Gastroesophageal sphincter (tissue), 4 donors: ENCODE measurements around the gene KIAA2012. TPM values are rescaled to one million over a fixed set of nuclear protein-coding genes. Genes with fewer than 3 reads are reported as not detected.

Experiments
- ATAC-seq: fragments of 150-250 bp; one replicate; pipeline ENCODE4 v1.9.1; 2016; ENCODE audit warnings: mild to moderate bottlenecking, moderate library complexity
- H3K27ac ChIP-seq, 4 donors: fragments of 200-600 bp; sonication (generic) in 3 of 4; 1 replicate in 3 of 4; 2 replicates in 1 of 4; pipeline ENCODE4 v1.5.1; 2016 to 2019
- H3K27me3 ChIP-seq: fragments of 200-600 bp; sonication (generic); one replicate; pipeline ENCODE4 v1.5.1; 2019
- H3K36me3 ChIP-seq, 2 donors: fragments of 200-600 bp; sonication (generic); one replicate each; pipeline ENCODE4 v1.5.1; 2019; ENCODE audit warnings: control low read depth in 1 of 2
- H3K4me1 ChIP-seq, 3 donors: fragments of 200-600 bp; sonication (generic); 1 replicate in 2 of 3; 2 replicates in 1 of 3; pipeline ENCODE4 v1.5.1; 2016 to 2019; ENCODE audit warnings: control low read depth in 2 of 3
- H3K4me3 ChIP-seq, 2 donors: fragments of 200-600 bp; sonication (generic); one replicate each; pipeline ENCODE4 v1.5.1; 2019; ENCODE audit warnings: mild to moderate bottlenecking in 1 of 2, moderate library complexity in 1 of 2
- H3K9me3 ChIP-seq, 3 donors: fragments of 200-600 bp; sonication (generic); one replicate each; pipeline ENCODE4 v1.5.1; 2017 to 2019; ENCODE audit warnings: control low read depth in 2 of 3
- EP300 ChIP-seq: sonication (generic); formaldehyde crosslinking; IDR thresholded peaks from one replicate; pipeline ENCODE4 v1.6.1; 2017; ENCODE audit warnings: antibody characterized with exemption, mild to moderate bottlenecking
- POLR2A ChIP-seq, 2 donors: fragments of 450-650 bp; IDR thresholded peaks; one replicate each; pipeline ENCODE4 v1.6.1; 2017; ENCODE audit warnings: antibody characterized with exemption in 2 of 2, mild to moderate bottlenecking in 2 of 2, moderate library complexity in 1 of 2
- POLR2AphosphoS5 ChIP-seq: sonication (generic); formaldehyde crosslinking; IDR thresholded peaks from one replicate; pipeline ENCODE4 v1.6.1; 2017; ENCODE audit warnings: antibody characterized with exemption
- WGBS, 2 donors: methylation state at CpG; one replicate each; pipeline ENCODE4 v1.1.5; 2018; ENCODE audit warnings: low coverage in 1 of 2; 5-methylcytosine and 5-hydroxymethylcytosine counted together
- total RNA-seq, 4 donors: library from RNA; depleted of rRNA; stranded (reverse); fragments of >200 nt; gene quantifications; one replicate each; pipeline ENCODE4 v1.1.0, GENCODE V29; 2016
- TF ChIP-seq, protein P1 (sequence below), 4 experiments: fragments of 200-600 bp in 2 of 4; fragments of 450-650 bp in 2 of 4; sonication (generic) in 1 of 4; IDR thresholded peaks; one replicate each; pipeline ENCODE4 v1.5.1; 2017 to 2019; ENCODE audit warnings: antibody characterized with exemption in 4 of 4, mild to moderate bottlenecking in 2 of 4, moderate library complexity in 2 of 4

KIAA2012 gene
- total RNA-seq, 4 donors from 2014 or later: not detected

DNA sequence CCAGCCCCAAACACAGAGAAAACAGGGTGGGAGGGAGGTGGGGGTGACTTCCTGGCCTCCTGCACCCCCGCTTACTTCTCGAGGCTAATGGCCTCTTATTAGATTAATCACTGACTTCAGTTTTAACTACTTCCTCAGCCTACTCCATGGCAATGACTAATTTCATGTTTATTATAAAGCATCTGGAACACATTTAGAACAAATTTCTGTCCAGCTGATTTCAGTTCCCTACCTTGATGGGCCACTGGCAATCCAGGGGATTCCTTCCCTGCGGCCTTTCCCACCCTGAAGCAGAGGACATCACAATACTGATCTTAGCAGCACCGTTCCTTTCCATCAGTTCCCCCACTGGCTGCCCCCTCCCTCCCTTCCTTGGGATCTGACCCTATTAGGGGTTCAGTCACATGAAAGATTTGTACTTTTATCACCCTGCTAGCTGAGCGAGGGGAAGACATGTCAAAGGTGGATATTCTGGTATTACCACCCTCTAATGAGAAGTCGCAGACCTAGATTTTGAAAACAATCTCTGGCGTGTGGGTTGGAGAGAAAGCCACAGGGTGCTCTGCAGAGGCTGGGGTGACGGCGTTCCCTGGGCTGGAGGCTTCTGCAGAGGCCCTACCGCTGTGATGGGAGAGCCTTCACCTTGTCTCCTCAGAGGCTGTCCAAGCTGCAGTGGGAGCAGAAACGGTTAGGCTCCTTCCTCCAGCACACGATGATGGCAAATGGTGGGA is 67.6 kb downstream of the KIAA2012 start:
- TF ChIP-seq, protein P1, sequence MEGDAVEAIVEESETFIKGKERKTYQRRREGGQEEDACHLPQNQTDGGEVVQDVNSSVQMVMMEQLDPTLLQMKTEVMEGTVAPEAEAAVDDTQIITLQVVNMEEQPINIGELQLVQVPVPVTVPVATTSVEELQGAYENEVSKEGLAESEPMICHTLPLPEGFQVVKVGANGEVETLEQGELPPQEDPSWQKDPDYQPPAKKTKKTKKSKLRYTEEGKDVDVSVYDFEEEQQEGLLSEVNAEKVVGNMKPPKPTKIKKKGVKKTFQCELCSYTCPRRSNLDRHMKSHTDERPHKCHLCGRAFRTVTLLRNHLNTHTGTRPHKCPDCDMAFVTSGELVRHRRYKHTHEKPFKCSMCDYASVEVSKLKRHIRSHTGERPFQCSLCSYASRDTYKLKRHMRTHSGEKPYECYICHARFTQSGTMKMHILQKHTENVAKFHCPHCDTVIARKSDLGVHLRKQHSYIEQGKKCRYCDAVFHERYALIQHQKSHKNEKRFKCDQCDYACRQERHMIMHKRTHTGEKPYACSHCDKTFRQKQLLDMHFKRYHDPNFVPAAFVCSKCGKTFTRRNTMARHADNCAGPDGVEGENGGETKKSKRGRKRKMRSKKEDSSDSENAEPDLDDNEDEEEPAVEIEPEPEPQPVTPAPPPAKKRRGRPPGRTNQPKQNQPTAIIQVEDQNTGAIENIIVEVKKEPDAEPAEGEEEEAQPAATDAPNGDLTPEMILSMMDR (IDR thresholded peaks at IDR 0.05): no peak
- TF ChIP-seq EP300 (no peak), POLR2AphosphoS5 (no peak), POLR2A (IDR thresholded peaks at IDR 0.05) (no peak)
- Histone ChIP-seq H3K36me3 (no peaks in the 10 kb centered on the region), H3K4me3 (no peak overlapping the region), H3K27ac (no peak overlapping the region), H3K4me1 (peaks cover 0 to 11% (median 4%) of the 10 kb centered on the region in 3 donors), H3K9me3 (no peaks in the 10 kb centered on the region), H3K27me3 (no peaks in the 10 kb centered on the region)
- ATAC-seq: no peak
- WGBS, 2 donors: 29 to 49% methylated on average over 4 of the region's 12 CpGs

DNA sequence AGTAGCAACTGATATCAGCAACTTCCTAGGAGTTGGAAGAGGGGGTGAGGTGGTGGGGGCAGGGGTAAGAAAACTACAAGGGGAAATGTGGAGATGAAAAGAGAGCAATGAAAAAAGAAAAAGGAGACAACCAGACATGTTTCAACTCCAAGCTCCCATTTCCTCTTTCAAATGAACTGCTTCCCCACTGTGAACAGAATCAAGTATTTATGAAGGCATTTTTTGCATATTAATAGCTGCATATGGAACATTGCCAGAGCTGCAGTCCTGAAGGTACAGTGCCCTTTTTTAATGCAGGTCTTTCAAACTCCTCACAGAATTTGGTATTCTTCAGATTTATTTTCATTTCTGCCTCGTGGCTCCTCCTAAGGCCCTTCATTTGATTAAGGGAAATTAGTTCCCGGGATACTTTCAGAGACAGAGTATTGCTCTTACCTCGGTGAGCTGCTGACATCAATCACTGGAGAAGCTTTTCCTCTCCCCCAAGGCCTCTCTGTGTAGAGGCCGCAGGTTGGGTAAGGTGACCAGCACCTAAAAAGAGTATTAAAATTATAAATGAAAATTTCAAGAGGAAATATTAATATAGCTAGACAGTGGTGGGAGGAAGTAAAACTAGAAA is 68.4 kb downstream of the KIAA2012 start:
- WGBS, 2 donors: 40 to 50% methylated on average over 1 to 2 of the region's 4 CpGs
- H3K4me3 ChIP-seq: no peak overlapping the region
- H3K4me1 ChIP-seq: peaks cover 0 to 4% (median 0%) of the 10 kb centered on the region in 3 donors
- no peaks in the 10 kb centered on the region for H3K36me3 ChIP-seq
- no peaks in the 10 kb centered on the region for H3K27me3 ChIP-seq
- H3K9me3 ChIP-seq: no peaks in the 10 kb centered on the region
- H3K27ac ChIP-seq: no peak overlapping the region
- no peak for ATAC-seq
- TF ChIP-seq, protein P1 (IDR thresholded peaks at IDR 0.05): no peak
- no peak for TF ChIP-seq EP300
- TF ChIP-seq POLR2AphosphoS5: no peak
- TF ChIP-seq POLR2A (IDR thresholded peaks at IDR 0.05): no peak

DNA sequence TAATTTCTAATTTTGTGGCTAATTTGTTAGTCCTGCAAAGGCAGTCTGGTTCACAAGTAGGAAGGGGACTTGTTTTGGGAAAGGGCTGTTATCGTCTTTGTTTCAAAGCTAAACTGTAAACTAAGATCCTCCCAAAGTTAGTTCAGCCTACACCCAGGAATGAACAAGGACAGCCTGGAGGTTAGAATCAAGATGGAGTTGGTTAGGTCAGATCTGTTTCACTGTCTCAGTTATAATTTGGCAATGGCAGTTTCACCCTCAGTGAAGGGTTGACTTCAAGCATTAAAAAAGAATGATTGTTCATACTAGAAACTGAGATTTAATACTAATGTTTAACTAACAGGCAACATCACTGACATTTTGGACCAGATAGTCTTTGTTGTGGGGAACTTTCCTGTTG is 69.5 kb downstream of the KIAA2012 start:
- H3K27ac ChIP-seq: no peak overlapping the region
- 89 to 100% methylated on average over 1 of the region's 1 CpG for WGBS, 2 donors
- H3K4me3 ChIP-seq: no peak overlapping the region
- no peaks in the 10 kb centered on the region for H3K9me3 ChIP-seq
- no peak for ATAC-seq
- TF ChIP-seq EP300: no peak
- TF ChIP-seq POLR2A (IDR thresholded peaks at IDR 0.05): no peak
- no peak for TF ChIP-seq POLR2AphosphoS5
- TF ChIP-seq, protein P1 (IDR thresholded peaks at IDR 0.05): no peak
- no peaks in the 10 kb centered on the region for H3K36me3 ChIP-seq
- peaks cover 0 to 8% (median 6%) of the 10 kb centered on the region in 3 donors for H3K4me1 ChIP-seq
- no peaks in the 10 kb centered on the region for H3K27me3 ChIP-seq

DNA sequence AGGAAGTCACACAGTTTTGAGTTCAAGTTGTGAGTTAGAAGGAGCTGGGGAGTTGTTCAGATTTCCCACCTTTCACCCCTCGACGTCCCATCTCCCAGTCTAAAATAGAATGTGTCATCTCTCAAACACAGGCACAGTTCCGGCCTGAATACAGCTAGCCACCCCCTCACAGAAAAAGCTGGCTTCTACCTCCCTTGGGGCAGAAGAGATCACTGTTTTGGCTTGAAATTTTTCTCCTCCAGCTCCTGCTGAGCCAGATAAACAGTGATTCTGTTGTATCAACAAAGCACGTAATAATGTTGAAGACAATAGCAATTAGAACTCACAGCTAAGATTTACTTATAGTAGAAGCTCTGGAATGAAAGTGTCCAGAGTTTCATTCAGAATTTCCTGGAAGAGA is 74.7 kb downstream of the KIAA2012 start:
- 26% methylated on average over 3 of the region's 4 CpGs; no CpG with 5 or more reads in 1 of the 2 donors for WGBS, 2 donors
- no peak for ATAC-seq
- TF ChIP-seq, protein P1 (IDR thresholded peaks at IDR 0.05): no peak
- TF ChIP-seq POLR2AphosphoS5 (no peak), EP300 (no peak), POLR2A (IDR thresholded peaks at IDR 0.05) (no peak)
- H3K27me3 ChIP-seq: no peaks in the 10 kb centered on the region
- H3K36me3 ChIP-seq: no peaks in the 10 kb centered on the region
- H3K4me1 ChIP-seq: peaks cover 0 to 35% (median 19%) of the 10 kb centered on the region in 3 donors
- H3K9me3 ChIP-seq: no peaks in the 10 kb centered on the region
- peak overlapping the region in 2 of 4 donors; percentile 18 to 26 for H3K27ac ChIP-seq
- H3K4me3 ChIP-seq: no peak overlapping the region
